HG03280 (cell line): ENCODE results near the gene TMEM187.
A peak's percentile ranks its signal among the peaks of the same experiment; 100 is the strongest.

Experiments used
- ATAC-seq: cut with Tn5 transposase; IDR thresholded peaks from one replicate; pipeline ENCODE4 v1.9.1; 2021; ENCODE audit warnings: mild to moderate bottlenecking, moderate library complexity; ENCODE audit not compliant: unreplicated experiment

TMEM187 gene

DNA sequence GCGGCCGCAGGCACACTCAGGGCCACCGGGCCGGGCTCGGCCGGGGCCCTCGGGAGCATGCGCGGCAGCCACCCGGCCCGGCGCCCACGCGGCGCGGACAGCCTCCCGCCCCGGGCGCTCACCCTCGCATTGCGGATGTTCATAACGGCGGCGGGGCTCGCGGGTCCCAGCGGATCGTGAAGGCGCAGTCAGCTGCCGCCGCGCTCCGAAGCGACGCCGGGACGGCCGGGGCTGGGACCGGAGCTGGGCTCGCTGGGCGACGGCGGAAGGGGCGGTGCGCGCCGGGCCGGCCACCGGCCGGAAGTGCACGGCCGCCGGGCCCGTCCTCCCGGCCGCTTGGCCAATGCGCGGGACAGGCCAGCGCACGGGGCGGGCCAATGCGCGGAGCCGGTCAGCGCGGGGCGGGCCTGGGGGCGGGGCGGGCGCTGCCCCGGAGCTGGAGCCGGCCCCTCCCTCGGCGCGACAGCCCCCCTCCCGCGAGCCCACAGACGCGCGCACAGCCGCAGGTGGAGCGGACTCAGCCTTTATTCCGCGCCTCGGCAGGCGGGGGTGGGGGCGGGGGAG, 37.7 kb upstream of the TMEM187 start, which contains the start of gene NAA10:
NAA10 (minus strand) TSS at position 276 of the 564 bp plus-strand sequence; CDS start at position 143, 133 bp downstream.
- ATAC-seq: peak; percentile 88

DNA sequence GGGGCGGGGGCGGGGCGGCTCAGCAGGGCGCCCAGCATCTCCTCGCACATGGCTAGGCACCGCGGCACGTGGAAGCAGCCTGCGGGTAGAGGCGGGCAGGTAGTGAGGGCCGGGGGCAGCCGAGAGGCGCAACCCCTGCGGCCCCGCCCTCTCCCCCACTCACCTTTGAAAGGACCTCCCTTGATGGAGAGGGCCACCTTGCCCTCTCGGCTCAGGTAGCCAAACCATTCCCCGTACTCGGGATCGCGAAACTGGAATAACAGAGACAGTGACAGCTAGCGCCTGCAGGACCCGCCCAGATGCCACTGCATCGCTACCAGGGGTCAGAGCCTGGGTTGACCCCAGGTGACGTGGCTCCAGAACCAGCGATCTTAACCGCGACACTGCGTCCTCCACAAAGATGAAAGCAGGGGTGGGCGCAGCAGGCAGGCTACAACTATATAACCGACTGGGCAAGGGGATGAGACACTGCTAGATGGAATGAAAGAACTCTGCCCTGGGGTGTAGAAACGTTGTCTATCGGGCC, 37.2 kb upstream of the TMEM187 start:
- no peak for ATAC-seq

DNA sequence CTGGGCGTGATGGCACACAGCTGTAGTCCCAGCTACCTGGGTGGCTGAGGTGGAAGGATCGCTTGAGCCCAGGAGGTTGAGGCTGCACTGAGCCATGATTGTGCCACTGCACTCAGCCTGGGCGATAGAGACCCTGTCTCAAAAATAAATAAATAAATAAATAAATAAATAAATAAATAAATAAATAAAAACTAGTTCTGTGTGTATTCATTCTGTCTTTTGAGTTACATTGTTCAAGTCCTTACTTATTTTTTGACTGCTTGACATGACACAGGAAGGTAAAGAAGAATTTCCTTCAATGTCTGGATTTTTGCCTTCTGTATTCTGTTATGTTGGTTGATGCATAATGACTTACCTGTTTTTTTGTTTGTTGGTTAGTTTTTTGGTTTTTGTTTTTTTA, 35.5 kb upstream of the TMEM187 start:
- ATAC-seq: no peak

DNA sequence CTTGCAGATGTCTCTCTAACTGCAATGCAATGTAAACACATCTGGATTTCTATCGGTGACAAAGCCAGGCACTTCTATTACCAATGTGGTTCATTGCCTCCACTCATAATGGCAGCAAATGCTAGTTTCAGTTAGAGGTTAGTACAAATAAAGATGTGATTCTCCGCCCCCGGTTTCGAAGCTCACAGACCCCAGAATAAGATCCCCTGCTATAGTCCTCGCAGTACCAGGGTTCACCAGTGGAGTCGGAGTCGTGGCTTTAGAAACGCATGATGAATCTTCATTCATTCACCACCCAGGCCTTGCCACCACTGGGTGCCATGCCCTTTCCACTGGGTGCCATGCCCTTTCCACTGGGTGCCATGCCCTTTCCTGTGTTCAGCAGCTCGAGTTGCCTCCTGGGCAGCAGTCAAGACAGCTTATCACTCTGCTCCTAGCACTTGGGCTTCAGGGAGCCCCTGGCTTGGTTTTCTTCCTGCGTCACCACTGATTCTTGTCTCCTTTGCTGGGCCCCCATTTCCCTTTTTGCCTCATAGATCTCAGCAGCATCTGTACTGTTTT, 34.2 kb upstream of the TMEM187 start:
- no peak for ATAC-seq

DNA sequence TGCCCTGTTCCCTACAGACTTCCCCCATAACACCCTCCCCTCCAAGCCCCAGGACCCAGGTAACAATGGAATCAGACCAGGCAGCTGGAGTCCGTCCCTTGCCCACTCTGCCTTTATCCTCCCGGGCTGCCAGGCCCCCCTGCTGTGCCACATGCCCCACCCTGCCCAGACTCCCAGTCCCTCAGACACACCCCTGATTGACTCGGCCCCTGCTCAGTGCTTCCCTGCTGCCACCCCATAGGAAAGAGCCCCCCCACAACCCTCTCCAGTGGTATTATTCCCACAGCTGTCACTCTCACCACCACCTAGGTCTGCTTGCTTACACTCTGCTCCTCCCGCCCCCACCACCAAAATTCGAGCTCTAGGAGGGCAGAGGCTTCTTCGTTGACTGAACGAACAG, 33.0 kb upstream of the TMEM187 start:
- ATAC-seq: no peak

DNA sequence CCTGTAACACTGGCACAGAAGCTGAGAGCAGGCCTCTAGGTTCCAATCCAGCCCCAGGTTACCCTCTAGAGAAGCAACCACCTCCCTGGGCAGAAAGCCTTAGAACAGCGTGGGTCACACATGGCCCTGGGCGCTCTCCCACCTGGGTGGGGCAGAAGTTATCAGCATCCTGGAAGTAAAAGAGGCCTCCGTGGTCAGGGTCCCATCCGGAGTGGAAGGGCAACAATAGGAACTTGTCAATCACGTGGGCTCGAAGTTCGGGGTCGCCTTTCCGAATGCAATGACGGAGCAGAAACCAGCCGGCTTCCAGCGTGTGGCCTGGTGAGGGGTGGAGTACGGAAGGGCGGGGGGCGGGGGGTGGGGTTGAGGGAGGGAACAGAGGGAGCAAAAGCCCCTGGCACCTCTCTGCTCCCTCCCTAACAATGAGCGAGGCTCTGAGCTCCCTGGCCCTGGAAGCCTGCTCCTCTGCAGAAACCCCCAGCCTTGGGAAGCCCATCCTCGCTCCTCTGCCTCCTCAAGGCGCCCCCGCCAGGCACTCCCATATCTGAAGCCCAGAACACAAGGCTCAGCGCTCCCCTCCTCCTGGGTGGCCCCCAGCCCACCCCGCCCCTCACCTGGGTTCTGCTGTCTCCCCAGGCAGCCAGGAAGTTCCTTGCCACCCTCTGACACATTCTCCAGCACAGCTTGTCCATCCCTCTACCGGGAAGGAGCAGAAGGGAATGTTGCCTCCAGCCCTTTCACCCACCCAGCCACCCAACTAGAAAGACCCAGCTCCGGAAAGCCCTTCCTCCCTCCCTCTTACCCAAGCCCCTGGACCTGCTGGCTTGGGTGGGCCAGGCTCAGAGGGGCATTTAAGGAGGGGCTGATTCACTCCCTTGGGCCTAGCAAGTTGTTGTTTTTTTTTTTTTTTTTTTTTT, 31.0 kb upstream of the TMEM187 start:
- no peak for ATAC-seq

DNA sequence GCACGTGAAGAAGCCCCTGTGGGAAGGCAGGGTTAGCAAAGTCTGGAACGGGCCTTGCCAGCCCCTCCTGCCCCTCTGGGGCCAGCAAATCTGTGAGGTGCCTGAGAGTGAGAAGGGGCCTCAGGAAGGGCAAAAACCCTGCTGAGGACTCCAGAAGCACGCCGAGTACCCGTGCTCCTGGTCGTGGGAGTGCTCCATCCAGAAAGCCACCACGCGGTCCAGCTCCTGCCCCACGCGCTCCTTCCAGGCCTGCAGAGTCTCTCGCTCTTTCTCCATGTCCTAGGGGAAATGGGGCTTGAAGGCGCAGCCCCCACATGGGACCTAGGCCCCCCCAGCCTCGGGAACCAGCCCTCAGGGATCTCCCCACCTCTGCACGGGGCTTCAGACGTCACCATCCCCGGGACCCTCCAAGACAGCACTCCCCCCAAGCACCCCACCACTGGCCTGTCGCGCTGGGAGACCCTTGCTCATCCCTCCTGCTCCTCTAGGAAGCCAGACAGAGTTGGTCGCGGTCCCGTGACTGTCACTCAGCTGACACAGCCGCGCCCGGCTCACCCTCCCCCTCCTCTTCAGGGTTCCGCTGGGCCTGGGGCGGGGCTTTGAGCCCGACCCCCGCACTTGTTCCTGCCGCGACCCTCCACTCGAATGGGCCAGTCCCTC, 28.3 kb upstream of the TMEM187 start, which contains the start of gene RENBP:
RENBP (minus strand) TSS at position 504 of the 660 bp plus-strand sequence; CDS start at position 471, 33 bp downstream.
- ATAC-seq: no peak

DNA sequence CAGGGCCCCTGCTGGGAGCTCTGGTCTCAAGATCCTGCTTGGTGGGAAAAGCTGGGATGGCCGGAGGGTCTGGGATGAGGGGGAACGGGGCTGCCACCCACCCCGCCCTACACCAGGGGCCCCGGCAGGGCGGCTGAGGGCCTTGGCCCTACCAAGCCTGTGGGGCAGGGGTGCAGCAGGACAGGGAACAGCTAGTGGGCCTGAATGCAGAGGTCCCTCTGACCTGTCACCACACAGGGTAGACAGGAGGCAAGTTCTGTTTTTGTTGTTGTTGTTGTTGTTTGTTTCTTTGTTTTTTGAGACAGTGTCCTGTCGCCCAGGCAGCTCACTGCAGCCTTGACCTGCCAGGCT, 27.8 kb upstream of the TMEM187 start:
- no peak for ATAC-seq

DNA sequence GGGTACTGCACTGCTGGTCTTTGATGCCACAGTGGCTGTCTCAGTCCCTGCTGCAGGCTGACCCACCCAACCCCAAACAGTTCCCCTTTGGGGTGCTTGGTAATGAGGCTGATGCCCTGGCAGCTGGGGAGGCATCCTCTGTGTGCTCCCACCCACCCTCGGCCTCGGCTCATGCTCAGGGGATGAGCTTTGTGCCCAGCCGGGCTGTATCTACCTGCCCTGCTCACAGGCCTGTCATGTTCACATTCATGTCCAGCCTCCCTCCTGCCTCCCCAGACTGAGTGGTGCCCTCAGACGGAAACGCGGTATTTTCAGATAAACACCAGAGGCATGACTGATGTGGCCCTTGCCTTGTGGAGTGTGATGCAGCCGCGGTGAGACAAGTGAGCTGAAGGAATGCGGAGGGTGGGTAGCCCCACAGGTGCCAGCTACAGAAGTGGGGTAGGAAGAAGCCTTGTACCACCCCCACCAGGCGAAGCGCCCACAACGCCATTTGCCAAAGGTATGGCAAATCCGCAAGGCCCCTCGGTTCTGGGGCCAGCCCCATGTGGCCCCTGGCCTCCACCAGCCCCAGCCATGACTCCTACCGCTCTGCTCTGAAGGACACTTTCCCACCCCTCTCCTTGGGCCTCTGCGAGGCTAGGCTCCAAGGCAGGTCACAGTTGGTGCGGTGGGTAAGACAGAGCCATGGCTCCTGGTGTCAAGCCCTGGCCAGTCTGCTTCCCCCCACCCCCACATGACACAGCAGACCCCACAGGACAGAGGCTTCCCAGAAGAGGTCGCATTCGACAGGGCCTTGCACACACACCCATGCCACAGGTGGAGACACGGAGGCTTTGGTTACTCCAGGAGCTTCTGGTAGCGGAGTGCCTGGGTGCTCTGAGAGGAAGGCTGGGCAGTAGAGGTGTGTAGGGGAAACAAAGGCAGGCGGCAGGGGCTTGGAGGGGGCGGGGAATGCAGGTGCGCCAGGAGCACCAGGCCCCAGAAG, 26.3 kb upstream of the TMEM187 start:
- no peak for ATAC-seq

DNA sequence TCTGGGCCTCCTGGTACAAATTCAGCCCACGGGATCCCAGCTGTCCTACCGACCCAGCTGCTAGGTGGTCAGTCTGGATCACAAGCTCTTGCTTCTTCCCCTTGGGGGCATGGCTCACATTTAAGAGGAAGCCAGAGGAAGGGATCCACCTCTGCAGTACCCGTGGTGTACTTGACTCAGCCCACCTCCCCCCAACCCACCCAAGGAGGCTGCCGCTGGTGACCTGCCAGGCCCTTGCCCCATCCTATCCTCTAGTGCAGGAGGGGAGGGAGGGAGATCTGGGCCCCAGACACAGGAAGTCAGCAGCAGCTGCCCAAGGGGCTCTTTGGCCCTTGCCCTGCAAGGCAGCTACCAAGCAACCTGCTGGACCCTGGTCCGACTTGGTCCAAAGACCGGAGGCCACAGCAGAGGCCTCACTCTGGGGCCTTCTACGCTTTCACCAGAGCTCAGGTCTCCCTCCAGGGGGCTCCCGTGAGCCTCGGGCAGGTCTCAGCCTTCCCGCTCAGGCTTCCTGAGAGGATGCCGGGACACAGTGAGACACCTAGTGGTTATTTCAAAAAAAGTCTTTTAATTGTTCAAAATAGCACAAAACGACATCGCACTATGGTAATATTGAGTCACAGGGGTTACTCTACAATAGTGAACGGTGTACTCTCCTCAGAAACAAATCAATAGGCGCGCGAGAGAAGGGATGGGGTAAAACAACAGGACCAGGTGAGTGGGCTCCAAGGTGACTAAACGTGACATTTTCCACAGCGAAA, 25.4 kb upstream of the TMEM187 start:
- ATAC-seq: peak; percentile 66

DNA sequence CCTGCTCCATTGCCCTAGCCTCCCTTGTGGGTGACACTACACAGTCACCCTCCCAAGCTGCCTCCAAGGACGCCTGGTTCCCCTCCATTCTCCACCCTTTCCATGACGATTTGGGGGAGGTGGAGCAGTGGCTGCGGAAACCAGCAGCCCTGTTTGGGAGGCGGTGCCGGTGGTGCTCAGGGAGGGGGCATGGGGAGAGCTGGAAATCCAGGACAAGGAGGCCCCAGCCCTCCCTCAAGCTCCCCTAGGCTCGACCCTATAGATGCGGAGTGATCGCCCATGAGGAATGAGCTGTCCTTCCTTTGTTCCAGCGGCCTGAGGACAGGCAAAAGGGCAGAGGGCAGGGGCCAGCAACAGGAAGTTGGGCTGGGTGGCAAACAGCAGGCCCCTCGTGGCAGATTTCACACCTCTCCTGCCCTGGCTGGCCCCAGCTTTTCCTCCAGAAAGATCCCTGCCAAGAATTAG, 24.5 kb upstream of the TMEM187 start:
- no peak for ATAC-seq

DNA sequence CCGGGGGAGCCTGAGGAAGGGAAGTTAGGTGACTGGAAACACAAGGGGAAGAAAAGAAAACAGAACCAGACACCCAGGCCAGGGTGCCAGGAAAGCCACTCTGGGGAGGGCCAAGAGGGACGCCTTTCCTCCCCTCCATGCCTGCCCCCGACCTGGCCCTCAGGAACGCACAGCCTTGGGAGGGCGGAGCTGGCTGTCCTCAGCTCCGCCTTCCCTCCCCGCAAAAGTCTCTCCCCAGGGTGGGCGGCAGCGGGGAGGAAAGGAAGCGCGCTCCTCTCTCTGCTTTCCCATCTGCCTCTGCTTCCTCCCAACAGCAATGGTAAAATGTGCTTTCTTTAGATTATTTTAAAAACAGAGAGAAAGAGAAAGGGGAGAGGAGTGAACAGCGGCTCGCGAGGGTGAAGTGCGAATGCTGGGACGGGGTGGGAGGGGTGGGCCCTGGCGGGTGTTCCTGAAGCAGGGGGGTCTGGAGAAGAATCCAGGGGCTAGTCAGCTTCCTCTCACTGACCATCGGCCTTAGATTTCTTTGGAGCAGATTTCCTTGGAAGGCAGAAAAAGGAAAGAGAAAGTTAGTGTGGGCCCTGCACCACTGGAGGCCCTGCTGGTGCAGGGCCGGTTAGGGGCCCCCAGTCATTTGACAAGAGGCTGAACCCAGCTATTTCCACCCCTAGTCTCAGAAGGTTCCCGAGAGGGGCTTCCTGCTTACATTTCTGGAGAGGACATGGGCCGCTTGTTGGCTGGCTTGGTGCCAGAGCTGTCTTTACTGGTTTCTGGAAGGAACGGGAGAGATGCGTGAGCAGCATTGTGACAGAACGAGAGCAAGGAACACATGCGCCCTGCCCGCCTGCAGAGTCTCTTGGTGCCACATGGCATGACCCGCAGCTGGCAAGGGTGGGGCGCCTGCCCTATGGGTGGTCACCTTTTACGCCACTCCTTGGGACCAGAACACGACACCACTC, 23.4 kb upstream of the TMEM187 start:
- no peak for ATAC-seq

DNA sequence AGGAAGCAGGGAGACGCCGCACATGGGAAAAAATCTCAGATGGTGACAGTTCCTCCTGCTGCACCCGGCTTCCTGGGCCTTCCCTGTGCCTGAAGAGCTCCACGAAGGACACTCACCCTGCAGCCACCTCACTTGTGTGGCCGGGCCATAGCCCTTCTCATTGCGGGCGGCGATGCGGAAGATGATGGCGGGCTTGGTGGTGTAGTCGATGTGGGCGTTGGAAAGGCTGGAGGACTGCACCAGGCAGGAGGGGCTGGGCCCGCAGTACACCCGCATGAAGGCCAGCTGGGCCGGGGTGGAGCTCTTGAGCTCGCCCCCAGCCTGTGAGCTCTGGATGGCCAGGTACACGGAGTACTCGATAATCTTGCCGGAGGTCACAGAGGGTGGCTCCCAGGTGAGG, 22.4 kb upstream of the TMEM187 start:
- ATAC-seq: no peak

DNA sequence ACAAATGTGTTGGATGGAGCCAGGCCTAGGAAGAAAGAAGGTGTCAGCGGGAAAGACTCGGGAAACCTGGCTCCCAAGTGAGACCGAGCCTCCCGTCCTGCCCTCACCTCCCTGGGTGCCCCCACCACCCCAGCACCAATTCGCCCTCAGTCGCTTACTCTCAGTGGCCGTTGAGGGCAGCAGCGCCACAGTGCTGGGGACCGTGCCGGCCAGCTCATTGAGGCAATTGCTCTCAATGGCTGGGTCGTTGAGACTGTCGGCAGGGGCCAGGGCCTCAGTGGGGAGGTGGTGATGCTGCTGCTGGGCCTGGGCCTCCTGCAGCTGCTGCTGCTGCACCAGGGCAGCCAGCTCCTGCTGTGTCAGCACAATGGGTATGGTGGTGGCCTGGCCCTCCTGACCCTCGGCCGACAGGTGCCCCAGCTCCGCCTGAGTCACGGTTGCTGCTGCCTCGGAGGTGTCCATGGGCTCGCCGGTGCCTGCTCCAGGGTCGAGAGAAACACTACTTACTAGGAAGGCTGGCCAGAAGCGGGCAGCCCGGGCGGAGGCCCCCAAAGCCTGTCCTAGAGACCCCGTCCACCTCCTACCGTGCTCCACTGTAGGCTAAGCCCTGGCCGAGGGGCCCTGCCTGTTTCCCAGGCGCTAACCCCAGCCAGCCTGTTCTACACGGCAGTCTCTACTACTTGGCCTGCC, 20.7 kb upstream of the TMEM187 start:
- no peak for ATAC-seq

DNA sequence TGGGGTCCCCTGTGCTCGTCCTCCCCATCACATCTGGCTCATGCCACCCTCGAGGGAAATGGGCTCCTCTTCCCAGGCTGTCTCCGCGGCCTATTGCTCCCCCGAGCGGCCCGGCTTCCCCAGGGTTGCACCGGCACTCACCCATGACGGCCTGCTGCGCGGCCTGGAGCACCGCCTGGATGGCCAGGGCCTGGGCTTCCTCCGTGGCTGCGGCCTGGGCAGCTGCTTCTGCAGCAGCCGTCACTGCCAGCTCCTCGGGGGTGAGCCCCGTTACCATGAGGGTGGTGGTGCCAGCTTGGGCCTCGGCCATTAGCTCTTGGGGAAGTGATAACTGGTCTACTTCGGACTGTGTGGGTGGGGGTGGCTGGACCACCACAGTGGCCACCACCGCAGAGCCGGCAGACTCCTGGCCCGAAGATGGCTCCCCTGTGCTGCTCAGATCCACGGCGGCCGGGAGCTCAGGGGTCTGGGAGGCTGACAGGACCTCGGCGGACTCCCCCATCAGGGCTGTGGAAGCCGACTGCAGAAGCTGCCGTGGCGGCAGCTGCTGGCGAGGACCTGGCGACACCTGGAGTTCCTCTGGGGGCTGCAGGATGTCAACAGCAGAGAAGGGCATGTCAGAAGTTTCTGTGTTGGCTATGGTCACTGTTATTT, 20.1 kb upstream of the TMEM187 start:
- no peak for ATAC-seq

DNA sequence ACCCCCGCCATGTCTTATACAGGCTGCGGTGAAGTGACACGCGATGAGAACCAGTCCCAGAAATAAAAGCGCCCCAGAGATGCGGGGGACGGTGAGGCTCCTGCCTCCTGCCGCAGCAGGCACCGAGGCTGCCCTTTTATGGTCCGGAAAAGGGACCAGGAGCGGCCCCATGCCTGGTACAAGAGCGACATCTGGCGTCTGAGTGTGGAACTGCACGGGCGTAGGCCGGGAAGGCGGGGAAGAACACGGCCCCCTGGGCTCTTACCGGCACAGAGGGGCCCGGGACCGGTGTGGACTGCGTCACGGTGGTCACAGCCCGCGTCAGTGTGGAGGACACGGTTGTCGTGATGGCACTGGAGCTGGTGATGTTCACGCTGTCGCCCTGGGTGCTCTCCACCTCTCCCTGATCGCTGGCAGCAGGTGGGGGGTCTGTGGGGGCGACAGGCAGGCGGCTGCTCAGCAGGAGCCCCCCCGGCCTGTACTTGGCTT, 19.2 kb upstream of the TMEM187 start:
- no peak for ATAC-seq
